Psoas muscle (tissue), 8 donors: ENCODE results near the gene COBL. TPM values are rescaled to one million over a fixed set of nuclear protein-coding genes. Genes with fewer than 3 reads are reported as not detected.

Source experiments
- ATAC-seq, 4 donors: fragments of 200-7000 bp; cut with Tn5 transposase; one replicate each; pipeline ENCODE4 v1.9.1; 2020; ENCODE audit warnings: moderate library complexity in 3 of 4, mild to moderate bottlenecking in 2 of 4
- DNase-seq, 2 donors: peaks; one replicate each; pipeline ENCODE4 v3.0.0-alpha.2; 2020
- H3K27ac ChIP-seq: fragments of 200-600 bp; one replicate; pipeline ENCODE4 v1.8.0; 2022
- H3K27me3 ChIP-seq, 3 donors: fragments of 200-600 bp in 1 of 3; one replicate each; pipeline versions ENCODE4 v1.6.1 to v1.8.0; 2013 to 2022; ENCODE audit warnings: low read length in 2 of 3, mild to moderate bottlenecking in 2 of 3, moderate library complexity in 1 of 3; ENCODE audit not compliant: insufficient read depth in 3 of 3
- H3K36me3 ChIP-seq, 2 donors: fragments of 200-600 bp in 1 of 2; one replicate each; pipeline versions ENCODE4 v1.6.1 to v1.8.0; 2013 to 2022; ENCODE audit warnings: low read depth in 1 of 2, mild to moderate bottlenecking in 1 of 2, moderate library complexity in 1 of 2; ENCODE audit not compliant: insufficient read depth in 1 of 2
- H3K4me1 ChIP-seq: fragments of 200-600 bp; one replicate; pipeline ENCODE4 v1.8.0; 2022
- H3K4me3 ChIP-seq: fragments of 200-600 bp; one replicate; pipeline ENCODE4 v1.8.0; 2022; ENCODE audit warnings: mild to moderate bottlenecking
- H3K9me3 ChIP-seq: fragments of 200-600 bp; one replicate; pipeline ENCODE4 v1.8.0; 2022
- CTCF ChIP-seq: fragments of 200-600 bp; IDR thresholded peaks from one replicate; pipeline ENCODE4 v1.8.0; 2022; ENCODE audit warnings: antibody characterized with exemption
- WGBS, 3 donors: extraction: QIAGEN DNeasy Blood & Tissue Kit; methylation state at CpG; one replicate each; pipeline versions ENCODE4 v1.1.6 to v1.1.7; 2013; 5-methylcytosine and 5-hydroxymethylcytosine counted together
- intact Hi-C, 2 donors: fragments of 100-400 bp; cut with DNase I; formaldehyde crosslinking; loops; one replicate each; pipeline versions ENCODE4 v1.11.0 to v1.14.2; 2022
- polyA plus RNA-seq, 3 donors: library from polyadenylated mRNA; stranded (reverse); fragments of 200-250 nt; gene quantifications; one replicate each; pipeline ENCODE4 v1.2.3, GENCODE V29; 2013
- total RNA-seq, 4 donors: library from RNA; stranded (reverse); fragmentation: NEBNext Ultra II Directional in 2 of 4; extraction: Animal tissue kit (Norgen Biotek cat#: 25700) in 2 of 4; gene quantifications; one replicate each; pipeline versions ENCODE4 v1.2.1 to v1.2.4, GENCODE V29; 2021 to 2023
- donor health status: healthy with polysubstance abuse.
- donor health status: DM: no; HTN: no; CAD: no; lungs with moderate emphysema.
- donor health status: Bipolar disorder and iron deficiency.
- donor health status: healthy.
- donor health status: DM: yes; HTN: yes; CAD: no.
- donor health status: DM: no; HTN: no; CAD: no.
- donor health status: DM: no; HTN: no; CAD: no.
- donor health status: DM: yes; HTN: yes; CAD: no.

COBL gene
- total and polyA plus RNA-seq, 7 donors: 57.5 to 139 (median 115) TPM

- Histone ChIP-seq H3K36me3 (no peaks in the 10 kb centered on the region), H3K9me3 (no peaks in the 10 kb centered on the region), H3K27me3 (no peaks in the 10 kb centered on the region), H3K4me3 (no peak overlapping the region), H3K27ac (no peak overlapping the region), H3K4me1 (peaks cover 6% of the 10 kb centered on the region)
- intact Hi-C loops: loop anchor here (5.0 to 10.0 kb wide), 4 partner anchors 359 to 677 kb away; partner anchors contain the start of gene GRB10 (in 1 of the 2)
- ATAC-seq: no peak
- 53 to 62% (median 56%) methylated on average over 7 of the region's 7 CpGs for WGBS, 3 donors
- TF ChIP-seq CTCF: no peak
- no peak for DNase-seq
These were observed 172.4 kb downstream of the COBL start for GRCh38 chr7:51144178-51144577.

- H3K36me3 ChIP-seq: no peaks in the 10 kb centered on the region
- ATAC-seq: no peak
- 56 to 67% (median 62%) methylated on average over 6 of the region's 6 CpGs for WGBS, 3 donors
- H3K27me3 ChIP-seq: no peaks in the 10 kb centered on the region
- intact Hi-C loops: loop anchor here (5.0 to 10.0 kb wide), 4 partner anchors 358 to 676 kb away; partner anchors contain the start of gene GRB10 (in 1 of the 2)
- no peaks in the 10 kb centered on the region for H3K9me3 ChIP-seq
- peaks cover 6% of the 10 kb centered on the region for H3K4me1 ChIP-seq
- TF ChIP-seq CTCF: no peak
- H3K4me3 ChIP-seq: no peak overlapping the region
- H3K27ac ChIP-seq: no peak overlapping the region
- DNase-seq: no peak
These were observed 173.7 kb downstream of the COBL start for GRCh38 chr7:51142741-51143385.

GRCh38 chr7:51141451-51142003 is 175.1 kb downstream of the COBL start:
- 21 to 40% (median 29%) methylated on average over 4 of the region's 4 CpGs for WGBS, 3 donors
- H3K9me3 ChIP-seq: no peaks in the 10 kb centered on the region
- peaks cover 6% of the 10 kb centered on the region for H3K4me1 ChIP-seq
- ATAC-seq (peak; percentile 43 to 65 (median 48)), DNase-seq (no peak)
- no peak overlapping the region for H3K4me3 ChIP-seq
- H3K36me3 ChIP-seq: no peaks in the 10 kb centered on the region
- TF ChIP-seq CTCF: peak; percentile 56
- peak overlapping the region; percentile 20 for H3K27ac ChIP-seq
- intact Hi-C loops: loop anchor here (5.0 to 10.0 kb wide), 4 partner anchors 357 to 674 kb away; partner anchors contain the start of gene GRB10 (in 1 of the 2)
- H3K27me3 ChIP-seq: no peaks in the 10 kb centered on the region

GRCh38 chr7:51140199-51141164 is 176.1 kb downstream of the COBL start:
- Histone ChIP-seq H3K9me3 (no peaks in the 10 kb centered on the region), H3K4me3 (no peak overlapping the region), H3K4me1 (peaks cover 6% of the 10 kb centered on the region), H3K36me3 (peaks cover 2 to 9% of the 10 kb centered on the region in 2 donors), H3K27ac (peak overlapping the region; percentile 20), H3K27me3 (no peaks in the 10 kb centered on the region)
- WGBS, 3 donors: 60 to 81% (median 80%) methylated on average over 15 of the region's 15 CpGs
- TF ChIP-seq CTCF: no peak
- ATAC-seq: peak in 1 of 4 donors; percentile 29
- intact Hi-C loops: loop anchor here (5.0 to 10.0 kb wide), 4 partner anchors 356 to 673 kb away; partner anchors contain the start of gene GRB10 (in 1 of the 2)
- DNase-seq: no peak
